HS-27A (cell line): ENCODE results near the gene XXYLT1.

Experiments
- DNase-seq: peaks from one replicate; pipeline ENCODE4 v3.0.0-alpha.2; 2012; ENCODE audit warnings: low read depth, missing footprints

Gene XXYLT1

DNA sequence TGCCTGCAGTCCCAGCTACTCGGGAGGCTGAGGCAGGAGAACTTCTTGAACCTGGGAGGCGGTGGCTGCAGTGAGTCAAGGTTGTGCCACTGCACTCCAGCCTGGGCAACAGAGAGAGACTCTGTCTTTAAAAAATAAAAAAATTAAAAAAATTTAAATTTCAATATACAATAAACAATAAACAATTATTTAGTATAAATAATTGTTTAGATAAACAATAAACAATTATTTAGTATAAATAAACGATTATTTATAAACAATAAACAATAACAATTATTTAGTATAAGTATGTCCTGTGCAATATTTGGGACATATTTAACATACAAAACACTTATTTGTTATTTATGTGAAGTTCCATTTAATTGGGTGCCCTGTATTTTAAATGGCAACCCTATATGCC, 119.6 kb downstream of the XXYLT1 start:
- no peak for DNase-seq

DNA sequence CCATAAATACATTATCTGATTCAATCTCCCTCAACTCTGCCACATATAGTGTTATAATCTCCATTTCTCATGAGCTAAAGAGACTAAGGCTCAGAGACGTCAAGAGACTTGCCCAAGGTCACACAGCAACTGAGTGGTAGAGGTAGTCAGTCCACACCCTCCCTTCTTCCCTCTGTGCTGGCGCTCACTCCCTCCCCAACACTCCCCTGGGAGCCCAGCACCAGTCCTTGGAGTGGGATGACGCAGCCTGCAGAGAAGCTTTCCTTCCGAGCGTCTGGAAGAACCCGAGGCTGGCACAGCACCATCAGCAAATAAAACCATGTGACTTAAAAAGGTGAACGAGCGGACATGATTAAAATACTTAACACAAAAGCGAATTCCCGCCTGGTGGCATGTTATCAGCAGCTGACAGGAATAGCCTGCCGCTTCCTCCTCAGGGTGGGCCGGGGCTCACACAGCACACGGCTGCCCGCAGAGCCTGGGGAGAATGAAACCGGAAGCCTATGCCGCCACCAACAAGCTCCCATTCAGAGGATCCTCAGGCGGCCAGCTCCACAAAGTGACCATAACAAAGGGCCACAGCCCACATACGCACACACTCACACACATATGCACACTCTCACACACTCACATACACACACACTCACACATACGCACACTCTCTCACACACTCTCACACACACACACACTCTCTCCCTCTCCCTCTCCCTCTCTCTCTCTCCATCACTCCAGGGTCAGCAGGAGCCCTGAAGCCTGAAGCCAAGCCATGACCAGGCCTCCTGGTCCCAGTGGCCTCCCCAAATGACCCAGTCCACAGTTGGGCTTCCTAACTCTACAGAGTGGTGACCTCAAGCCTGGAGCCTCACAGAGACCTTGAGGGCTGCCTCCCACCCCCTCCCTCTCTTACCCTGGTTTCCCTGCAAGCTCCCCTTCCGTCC, 120.5 kb downstream of the XXYLT1 start:
- DNase-seq = no peak

DNA sequence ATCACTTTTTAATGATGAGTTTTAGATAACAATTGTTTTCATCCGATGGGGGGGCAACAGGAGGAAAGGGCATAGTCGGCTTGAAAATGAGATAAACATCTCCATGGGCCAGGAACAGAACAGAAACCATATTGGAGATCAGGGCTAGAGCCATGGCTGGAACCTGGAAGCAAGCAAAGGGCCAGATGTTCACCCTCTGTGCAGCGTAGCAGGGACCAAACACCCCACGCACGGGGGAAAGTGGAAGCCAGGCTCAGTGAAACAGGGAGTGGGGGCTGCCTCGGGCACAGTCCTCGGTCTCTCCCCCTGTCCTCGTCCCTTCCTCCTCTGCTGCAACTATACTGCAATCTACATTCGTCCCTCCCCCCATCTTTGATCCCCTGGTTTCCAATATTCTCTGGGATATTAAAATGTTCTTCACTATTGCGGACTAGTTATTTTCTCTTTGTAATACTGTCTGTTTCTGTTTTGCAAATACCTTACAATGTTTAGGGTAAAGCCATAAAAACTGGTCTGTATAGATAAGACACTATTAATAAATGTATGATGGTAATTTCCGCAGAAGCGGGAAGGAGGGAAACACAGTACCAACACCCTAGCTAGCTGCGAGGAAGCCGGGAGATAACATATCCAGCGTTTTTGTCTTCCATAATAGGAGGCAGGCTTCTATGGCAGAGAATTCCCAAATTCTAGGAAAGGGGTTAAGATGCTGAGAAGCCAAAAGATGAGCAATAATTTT, 121.5 kb downstream of the XXYLT1 start:
- DNase-seq = no peak

DNA sequence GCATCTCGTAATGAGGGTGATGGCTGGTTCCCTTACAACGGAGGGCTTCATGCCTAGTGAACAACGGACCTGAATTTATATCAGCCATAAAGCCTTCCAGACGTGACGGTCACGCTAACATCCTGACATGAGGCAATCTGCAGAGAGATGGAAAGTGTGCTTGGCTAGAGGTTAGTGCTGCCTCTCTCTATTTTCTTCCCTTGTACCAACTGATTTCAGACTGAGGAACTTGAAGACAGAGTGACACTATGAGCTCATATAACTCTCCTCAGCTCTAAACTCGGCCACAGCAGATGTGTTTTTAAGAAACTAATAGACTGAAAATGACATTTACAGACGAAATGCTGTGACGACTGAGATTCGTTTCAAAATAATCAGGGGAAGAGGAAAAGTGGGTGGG, 122.4 kb downstream of the XXYLT1 start:
- DNase-seq = no peak

DNA sequence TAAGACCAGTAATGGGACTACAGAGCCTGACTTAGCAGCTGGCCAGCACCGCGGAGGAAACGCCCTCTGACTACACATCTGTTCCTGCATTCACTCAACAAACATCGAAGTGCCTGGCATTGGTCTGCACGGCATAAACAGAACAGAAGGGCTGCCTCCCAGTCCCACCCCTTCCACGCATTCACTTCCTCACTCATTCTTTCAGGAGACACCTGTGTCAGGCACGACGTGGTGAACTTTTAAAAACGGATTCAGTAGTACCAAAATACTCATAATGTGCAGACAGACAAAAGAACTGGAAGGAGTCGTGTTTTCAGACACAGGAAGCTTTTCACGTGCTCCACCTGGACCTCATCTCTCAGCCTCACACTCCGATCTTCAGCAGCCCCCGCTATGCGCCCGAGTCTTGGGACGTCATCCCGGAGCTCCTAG, 123.3 kb downstream of the XXYLT1 start:
- no peak for DNase-seq

DNA sequence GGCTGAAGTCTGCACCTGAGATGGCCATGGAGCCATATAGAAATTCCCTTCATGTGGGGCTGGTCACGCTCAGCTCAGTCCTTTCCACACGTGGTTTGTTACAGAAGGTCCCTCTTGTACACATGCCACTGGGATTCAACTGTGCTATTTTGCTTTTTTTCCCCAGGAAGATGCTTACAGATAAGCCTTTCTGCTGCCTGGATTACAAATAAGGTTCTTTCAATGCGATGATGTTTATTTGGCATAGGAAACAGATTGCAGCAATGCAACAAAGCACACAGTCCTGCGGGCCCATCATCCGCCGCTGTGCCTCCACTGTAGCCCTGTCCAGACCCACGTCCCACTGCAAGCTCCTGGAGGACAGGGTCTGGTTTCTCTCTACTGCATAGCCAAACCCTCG, 124.8 kb downstream of the XXYLT1 start:
- no peak for DNase-seq

DNA sequence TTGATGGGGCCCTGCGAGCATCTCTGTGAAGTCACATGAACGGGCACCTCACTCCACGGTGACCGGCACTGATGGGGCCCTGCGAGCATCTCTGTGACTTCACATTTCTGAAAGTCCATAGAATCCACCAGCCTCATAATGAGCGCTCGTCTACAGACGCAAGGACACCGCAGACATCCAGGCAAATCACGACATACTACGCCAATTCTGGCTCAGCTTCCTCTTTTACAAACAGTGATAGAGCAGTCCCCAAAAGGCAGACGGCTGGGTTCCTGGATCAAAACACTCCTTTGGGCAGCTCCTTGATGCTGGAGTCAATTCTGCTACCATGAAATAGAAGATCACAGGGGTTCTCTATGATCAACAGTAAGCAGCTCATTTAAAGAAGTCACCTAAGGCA, 125.4 kb downstream of the XXYLT1 start:
- DNase-seq = no peak

DNA sequence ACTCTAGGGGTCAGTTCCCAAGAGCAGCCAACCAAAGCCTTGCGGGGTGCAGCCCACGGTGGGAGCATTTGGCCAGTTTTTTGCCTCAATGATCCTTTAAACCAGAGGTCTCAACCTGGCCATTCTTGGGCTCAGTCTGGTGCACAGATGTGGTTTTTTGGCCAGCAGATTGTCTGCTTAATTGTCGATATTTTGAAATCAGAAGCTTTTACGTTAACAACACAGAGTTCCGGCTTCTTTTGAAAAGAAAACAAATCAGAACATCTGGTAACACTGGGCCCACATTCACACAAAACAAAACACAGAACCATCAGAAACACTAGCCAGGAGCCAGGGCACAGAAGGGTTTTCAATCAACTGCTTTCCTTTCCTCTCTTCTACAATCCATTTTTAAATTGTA, 127.7 kb downstream of the XXYLT1 start:
- no peak for DNase-seq

DNA sequence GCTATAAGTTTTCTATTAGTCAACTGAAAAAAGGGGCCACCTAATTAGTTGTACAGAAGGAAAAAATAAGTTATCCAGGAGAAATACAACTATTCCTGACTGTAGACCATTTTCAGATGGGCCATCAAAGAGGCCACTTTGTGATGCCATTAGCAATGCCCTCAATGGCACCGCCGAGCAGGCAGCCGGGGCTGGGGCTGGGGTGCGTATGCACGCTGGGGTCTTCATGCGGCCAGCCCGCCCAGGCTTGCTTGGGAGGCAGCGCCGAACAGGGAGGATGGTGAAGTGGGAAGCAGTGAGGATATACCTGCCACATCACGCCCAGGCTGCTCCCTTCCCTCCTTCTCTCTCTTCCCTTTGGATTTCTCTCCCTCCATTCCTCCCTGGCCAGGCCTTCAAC, 128.4 kb downstream of the XXYLT1 start:
- no peak for DNase-seq

DNA sequence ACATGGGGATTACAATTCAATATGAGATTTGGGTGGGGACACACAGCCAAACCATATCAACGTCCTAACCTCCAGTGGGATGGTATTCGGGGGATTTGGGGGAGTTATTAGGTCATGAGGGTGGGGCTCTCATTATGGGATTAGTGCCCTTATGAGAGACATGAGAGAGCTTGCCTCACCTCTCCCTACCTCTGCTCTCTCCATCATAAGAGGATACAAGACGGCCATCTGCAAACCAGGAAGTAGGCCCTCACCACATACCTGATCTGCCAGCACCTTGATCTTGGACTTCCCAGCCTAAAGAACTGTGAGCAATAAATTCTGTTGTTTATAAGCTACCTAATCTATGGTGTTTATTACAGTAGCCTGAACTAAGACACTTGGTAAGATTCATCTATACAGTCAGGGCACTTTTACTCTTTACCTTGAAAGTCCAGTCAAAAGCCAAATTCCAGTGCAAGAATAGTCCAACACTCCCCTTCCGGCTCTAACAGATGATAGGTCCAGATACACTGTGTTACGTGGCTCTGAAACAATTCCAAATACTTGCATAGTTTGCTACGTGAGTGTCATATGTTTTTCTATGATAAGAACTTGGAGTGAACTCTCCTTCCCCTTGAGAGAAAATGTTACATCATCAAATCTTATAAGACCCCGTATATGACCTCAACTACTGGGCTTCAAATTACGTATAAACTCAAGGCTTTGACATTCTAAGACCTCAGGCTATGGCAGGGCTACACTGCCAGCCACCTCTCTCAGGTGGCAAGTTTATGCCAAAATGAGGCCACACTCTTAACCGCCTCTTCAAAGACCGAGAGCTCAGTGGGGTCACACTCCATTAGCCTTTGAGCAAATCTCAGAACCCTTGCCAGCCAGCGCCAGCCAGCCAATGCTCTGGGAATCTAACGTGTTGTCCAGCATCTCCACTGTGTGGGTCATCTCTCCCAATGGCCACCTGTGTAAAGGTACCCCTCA, 129.9 kb downstream of the XXYLT1 start:
- no peak for DNase-seq

DNA sequence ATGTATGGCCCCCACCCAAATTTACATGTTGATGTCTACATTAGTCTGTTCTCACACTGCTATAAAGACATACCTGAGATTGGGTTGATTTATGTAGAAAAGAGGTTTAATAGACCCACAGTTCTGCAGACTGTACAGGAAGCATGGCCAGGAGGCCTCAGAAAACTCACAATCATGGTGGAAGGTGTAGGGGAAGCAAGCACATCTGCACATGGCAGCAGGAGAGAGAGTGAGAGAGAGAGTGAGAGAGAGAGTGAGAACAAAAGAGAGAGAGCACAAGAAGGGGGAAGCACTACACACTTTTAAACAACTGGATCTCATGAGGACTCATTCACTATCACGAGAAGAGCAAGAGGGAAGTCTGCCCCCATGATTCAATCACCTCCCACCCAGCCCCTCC, 130.5 kb downstream of the XXYLT1 start:
- DNase-seq = no peak

DNA sequence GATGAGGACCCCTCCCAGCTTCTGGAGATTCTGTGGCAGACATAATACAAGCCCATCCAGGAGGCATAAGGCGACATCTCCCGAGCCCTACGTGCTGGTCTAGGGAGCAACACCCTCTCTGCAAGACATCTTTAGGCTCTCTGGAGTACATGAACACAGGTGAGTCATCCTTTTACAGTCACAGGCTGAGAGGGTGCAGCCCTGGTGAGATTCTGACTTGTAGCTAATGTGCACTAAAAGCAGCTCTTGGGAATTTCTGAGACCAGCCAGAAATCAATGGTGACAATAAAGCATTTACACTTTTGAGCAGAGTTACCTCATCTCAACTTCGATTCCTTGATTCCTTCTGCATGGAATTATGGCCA, 131.1 kb downstream of the XXYLT1 start:
- DNase-seq = no peak

DNA sequence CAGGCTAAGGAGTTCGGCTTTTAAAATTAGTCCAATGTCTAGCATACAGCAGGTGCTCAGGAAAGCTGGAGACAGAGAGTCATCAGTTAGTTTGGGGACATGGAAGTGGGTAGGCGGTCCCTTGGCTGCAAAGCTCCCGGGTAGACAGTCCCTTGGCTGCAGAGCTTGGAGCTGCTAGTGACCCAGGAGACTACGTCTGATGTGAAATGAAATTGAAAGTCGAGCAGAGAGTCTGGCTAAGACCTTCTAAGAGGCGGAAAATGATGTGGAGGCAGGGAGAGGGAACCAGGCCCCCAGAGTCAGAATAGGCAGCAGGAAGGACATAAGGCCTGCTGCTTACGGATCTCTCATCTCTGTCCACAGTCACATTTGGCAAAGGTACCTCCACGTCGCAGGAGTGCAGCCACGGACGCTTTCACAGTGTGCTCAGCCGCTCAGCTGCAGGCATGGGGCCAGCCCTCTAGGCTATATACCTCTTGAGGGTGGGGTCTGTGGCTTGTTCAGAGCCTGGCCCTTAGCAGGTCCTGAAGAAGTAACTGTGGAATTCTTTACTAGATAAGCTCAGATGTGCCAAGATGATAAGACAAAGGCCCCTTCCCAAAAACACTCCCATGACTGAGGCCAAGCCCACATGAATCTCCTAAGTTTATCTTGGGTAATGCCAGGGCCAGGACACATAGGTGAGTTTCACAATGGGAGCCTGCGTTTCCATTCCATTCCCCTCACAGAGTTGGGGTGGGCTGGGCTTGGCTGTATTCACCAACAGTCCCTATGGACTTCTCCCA, 131.7 kb downstream of the XXYLT1 start:
- DNase-seq = no peak

DNA sequence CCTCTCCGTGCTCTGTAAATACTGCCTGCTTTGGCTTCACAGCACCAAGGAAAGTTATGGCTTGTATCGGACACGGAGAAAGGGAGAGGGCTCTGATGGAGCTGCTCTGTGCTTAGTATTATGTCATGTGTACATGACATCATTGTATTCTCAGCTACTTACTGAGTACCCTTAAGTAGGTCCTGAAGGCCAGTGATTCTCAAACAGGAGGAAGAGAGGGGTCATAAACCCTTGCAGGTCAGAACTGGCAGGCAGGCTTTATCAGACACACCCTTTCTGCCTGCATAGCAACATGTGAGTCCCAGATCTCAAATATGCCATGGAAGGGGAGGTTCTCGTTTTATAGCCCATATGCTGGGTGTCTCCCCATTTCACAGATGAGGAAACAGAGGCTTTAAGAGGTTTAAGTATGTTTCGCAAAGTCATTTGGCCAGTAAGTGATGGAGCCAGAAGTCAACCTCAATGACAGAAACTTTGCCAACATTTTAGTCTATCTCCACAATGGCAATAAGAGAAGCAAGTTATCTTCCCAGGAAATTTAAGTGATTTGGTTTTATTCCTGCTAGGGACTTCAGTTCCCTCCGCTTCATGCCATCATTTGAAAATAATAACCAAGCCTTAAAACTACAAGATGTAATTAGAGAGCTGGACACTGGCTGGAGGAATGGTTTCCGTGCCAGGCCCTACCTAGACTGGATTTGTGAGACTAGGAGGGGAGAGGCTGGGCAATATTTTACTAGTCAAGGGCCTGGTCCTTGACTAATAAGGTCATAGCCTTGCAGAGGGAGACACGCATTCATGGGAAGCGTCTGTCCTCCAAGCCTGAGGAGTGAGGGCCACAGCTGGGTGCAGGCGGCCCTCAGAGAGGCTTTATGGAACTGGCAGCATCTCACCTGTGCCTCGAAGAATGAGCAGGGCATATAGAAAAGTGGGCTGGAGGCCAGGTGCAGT, 133.0 kb downstream of the XXYLT1 start:
- DNase-seq = no peak

DNA sequence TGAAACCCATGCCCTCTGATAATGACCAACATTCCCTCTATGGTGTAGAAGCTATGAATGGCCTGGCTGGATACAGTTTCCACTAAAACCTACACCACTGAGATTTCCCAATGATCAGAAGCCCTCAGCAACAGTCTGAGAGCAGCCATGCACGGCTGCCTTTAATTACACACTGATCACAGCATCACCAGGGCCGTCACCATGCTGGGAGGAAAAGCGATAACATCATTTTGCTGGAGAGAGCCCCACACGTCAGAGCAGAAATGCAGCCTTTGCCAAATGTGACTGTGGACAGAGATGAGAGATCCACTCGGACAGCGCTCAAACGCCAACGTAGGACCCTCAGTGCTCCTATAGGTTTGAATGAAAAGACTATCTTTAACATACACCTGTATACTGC, 135.0 kb downstream of the XXYLT1 start:
- DNase-seq = no peak

DNA sequence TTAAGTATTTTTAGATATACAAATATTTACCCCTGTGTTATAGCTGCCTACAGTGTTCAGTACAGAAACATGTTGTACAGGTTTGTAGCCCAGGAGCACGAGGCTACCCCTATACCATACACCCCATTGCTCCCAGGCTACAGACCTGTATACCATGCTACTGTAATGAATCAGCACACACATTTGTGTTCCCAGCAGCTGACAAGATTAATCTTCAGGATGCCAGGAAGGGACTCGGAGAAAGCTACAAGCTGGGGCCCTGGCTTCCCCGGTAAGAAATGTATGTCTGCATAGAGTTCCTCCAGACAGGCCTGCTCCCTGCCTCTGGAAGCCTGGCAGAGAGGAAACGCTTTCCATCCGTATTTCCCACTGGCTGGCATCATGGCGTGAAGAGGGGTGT, 136.5 kb downstream of the XXYLT1 start:
- DNase-seq = no peak

DNA sequence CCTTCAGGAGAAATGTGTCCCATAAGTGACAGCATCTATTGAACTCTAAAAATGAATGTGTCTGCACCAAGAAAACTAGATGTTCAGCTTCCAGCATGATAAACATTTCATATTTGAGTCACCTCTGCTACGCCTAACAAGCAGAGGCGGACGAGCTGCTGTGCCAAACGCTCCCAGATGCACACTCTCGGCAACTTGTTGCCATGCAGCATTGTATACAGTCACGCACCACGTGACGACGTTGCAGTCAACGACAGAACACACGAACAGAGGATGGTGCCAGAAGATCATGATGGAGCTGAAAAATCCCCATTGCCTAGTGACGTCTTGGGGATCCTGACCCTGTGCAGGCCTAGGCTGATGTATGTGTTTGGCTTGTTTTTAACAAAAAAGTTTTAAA, 137.5 kb downstream of the XXYLT1 start:
- no peak for DNase-seq

DNA sequence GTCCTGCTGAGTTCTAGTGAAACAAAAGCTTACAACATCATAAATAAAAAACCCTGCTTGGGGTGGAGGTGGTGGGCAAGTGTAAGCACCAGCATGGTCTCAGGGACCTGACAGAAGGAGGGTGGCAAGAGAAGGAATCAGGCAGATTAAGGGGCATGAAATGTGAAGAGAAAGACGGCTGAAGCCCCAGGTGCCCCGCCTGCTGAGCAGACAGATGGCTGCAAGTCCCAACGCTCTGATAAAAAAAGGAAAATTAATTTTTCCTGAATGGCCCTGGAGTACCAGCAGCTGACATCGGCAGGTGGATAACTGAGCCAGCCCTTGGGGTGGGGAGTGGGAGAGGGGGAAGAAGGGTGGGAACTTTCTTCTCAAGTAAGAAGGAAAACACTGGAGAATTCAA, 137.9 kb downstream of the XXYLT1 start:
- DNase-seq = no peak

DNA sequence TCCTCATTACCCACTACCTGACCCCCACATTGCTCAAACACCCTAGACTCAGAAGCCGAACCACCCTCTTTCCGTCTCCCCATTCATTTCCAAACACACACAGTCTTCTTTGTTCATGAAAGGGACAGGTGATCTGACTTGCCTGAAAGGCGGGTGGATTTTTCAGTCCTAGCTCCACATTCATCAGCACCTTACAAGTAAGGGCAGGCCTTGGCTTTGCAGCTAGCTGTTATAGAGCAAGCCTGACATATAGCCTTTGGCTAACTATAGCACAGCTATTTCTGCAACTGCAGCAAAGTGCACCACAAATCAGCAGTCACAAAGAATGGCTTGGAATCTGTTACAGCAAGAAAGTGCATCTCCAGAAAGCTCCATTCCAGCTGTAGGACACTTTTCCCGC, 139.8 kb downstream of the XXYLT1 start:
- DNase-seq = no peak
